ENCODE measurements around the gene BCL11B.
A peak's percentile ranks its signal among the peaks of the same experiment; 100 is the strongest.

The BCL11B gene

DNA sequence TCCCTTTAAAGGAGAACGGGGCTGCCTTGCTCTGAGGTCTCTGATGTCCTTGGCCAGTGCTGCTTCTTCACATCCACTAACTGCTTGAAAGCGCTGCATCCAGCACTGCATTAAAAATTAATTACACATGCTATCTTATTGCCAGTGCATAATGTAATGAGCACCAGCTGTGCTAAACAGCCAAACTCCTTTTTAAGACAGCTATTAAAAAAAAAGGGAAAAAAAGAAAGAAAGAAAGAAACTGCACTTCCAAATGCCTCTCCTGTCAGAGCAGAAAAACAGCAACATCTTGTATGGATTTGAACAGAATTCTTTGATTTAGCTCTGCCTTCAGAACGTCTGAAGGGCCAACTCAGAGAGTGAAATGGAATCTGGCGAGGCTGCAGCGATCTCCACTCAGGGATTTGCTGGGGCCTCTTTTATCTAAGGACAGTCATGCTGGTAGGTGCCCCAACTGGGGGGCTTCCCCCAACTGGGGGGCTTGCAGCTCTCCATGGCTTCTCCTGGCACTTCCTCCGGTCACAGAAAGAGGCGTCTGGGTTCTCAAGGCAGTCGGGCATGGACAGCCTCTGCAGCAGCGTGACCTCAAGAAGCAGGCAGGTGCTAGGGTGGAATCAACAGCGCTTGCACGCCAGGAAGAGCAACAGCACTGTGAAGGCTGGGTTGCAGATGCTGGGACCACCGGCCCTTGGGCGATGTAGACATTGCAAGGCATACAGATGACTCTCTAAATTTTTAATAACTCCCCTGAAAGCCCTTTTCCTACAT, 46.4 kb downstream of the BCL11B start:
- H3K9ac ChIP-seq (ENCODE audit: low read length): no peak overlapping the region
- no peaks in the 10 kb centered on the region for H3K4me1 ChIP-seq (ENCODE audit: control insufficient read depth, insufficient read depth, low read length)
- no peak overlapping the region for H3K4me3 ChIP-seq (ENCODE audit: low read length)
- no peaks in the 10 kb centered on the region for H3K27me3 ChIP-seq (ENCODE audit: control insufficient read depth, insufficient read depth, low read length)
- no peak overlapping the region for H3K27ac ChIP-seq (ENCODE audit: low read depth, low read length)
- H3K36me3 ChIP-seq (ENCODE audit: control insufficient read depth, insufficient read depth, low read length): no peaks in the 10 kb centered on the region

DNA sequence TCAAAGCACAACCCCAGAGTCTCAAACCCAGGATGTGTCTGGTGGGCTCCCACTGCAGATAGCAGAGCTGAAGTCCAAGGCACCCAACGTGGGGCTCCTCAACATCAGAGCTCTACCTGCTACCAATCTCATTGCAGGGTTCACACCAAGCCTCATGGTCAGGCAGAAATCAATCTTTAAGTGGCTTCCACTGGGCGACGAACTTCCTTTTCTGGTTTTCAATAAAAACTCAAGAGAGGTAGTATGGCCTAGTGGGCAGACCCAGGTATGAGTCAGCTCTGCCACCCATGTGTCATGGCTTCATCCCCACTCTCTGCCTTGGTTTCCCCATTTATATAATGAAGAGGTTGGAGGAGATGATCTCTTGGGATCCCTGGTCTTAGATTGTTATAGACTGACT, 47.0 kb downstream of the BCL11B start:
- Histone ChIP-seq H3K4me3 (ENCODE audit: low read length) (no peak overlapping the region), H3K9ac (ENCODE audit: low read length) (no peak overlapping the region), H3K27ac (ENCODE audit: low read depth, low read length) (no peak overlapping the region), H3K36me3 (ENCODE audit: control insufficient read depth, insufficient read depth, low read length) (no peaks in the 10 kb centered on the region), H3K4me1 (ENCODE audit: control insufficient read depth, insufficient read depth, low read length) (no peaks in the 10 kb centered on the region), H3K27me3 (ENCODE audit: control insufficient read depth, insufficient read depth, low read length) (no peaks in the 10 kb centered on the region)

DNA sequence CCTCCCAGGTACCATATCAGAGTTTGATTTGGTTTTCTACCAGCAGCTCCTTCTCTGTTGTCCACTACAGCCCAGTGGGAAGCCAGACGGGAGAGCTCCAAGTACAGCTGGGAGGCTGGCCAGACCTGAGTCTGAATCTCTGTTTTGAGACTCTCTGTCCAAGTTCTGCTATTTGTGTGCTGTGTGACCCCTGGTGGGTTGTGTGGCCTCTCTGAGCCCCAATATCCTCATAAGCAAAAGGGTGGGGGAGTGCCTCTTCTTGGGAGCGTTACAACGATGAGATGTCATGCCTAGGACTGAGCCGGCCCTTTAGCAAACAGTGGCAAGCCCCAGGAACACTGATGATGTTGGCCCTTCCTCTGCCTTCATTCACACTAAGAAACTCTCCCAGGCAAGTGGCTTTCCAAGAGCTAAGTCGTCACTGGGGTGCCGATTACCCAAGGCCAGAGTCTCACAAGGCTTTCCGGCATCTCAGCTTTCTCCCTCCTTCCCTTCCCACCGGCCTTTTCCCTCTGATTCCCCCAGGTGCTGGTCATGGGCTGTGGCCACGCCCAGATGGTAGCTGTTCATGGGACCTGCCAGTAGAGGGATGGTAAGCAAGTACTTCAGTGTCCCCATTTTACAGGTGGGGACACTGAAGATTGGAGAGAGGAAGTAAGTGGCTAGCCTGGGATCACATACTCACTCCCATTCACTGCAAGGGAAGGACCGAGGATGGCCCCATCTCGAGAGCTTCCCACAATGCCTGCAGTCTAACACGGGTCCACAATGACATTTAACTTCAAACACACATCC, 47.7 kb downstream of the BCL11B start:
- H3K36me3 ChIP-seq (ENCODE audit: control insufficient read depth, insufficient read depth, low read length): no peaks in the 10 kb centered on the region
- no peak overlapping the region for H3K9ac ChIP-seq (ENCODE audit: low read length)
- H3K4me3 ChIP-seq (ENCODE audit: low read length): no peak overlapping the region
- no peaks in the 10 kb centered on the region for H3K27me3 ChIP-seq (ENCODE audit: control insufficient read depth, insufficient read depth, low read length)
- no peak overlapping the region for H3K27ac ChIP-seq (ENCODE audit: low read depth, low read length)
- no peaks in the 10 kb centered on the region for H3K4me1 ChIP-seq (ENCODE audit: control insufficient read depth, insufficient read depth, low read length)

DNA sequence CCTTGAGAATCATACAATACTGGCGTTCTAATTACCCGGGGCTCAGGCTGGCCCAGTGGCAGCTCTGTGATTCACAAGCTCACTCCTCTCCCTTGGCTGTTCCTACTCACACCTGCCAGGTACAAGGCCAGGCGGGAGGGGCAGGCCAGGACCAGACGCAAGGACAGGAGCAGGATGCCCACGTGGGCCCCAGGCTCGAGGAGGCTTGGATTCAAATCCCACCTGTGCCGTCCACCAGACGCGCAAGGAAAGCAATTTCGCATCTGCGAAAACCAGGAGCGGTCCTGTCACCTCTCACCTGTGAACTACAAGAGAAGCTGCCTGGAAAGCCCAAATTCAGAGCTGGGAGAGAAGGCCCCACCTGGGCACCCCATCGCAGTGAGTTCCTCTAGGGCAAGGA, 50.6 kb downstream of the BCL11B start:
- Histone ChIP-seq H3K27me3 (ENCODE audit: control insufficient read depth, insufficient read depth, low read length) (no peaks in the 10 kb centered on the region), H3K9ac (ENCODE audit: low read length) (no peak overlapping the region), H3K36me3 (ENCODE audit: control insufficient read depth, insufficient read depth, low read length) (no peaks in the 10 kb centered on the region), H3K4me1 (ENCODE audit: control insufficient read depth, insufficient read depth, low read length) (no peaks in the 10 kb centered on the region), H3K4me3 (ENCODE audit: low read length) (no peak overlapping the region), H3K27ac (ENCODE audit: low read depth, low read length) (no peak overlapping the region)

DNA sequence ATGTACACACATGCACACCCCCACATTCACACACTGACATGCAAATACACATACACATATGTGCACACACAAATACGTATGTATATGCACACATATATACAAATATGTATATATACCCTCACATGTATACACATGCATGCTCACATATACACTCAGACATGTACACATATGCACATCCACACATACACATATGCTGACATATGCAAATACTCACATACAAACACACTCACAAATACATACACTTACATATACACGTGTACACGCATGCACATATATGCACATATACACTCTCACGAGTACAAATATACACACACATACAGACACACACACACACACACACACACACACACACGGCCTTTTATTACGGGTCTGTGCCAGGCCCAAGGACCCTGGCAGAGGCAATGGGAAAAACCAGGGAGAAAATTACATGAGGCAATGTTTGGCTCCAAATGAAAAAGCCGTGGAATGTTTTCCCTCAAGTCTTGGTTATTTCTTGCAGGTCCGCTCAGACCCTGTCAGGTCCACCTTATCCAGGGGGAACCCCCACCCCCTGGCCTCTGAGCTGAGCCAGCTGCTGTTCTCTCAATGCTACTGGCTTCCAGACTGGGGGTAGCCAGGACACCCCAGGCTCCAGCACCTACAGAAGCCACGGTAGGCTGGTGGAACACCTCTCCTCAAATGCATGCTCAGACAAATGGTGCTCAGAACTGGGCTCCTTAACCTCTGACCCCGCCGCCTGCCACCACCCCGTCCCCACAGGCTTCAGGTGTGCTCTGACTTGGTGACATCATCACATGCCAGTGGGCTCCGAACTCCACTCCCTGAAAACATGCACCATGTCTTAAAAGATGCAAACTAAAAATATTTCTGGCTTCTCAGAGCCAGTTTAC, 54.7 kb downstream of the BCL11B start:
- Histone ChIP-seq H3K27me3 (ENCODE audit: control insufficient read depth, insufficient read depth, low read length) (no peaks in the 10 kb centered on the region), H3K27ac (ENCODE audit: low read depth, low read length) (no peak overlapping the region), H3K4me3 (ENCODE audit: low read length) (no peak overlapping the region), H3K9ac (ENCODE audit: low read length) (no peak overlapping the region), H3K36me3 (ENCODE audit: control insufficient read depth, insufficient read depth, low read length) (no peaks in the 10 kb centered on the region), H3K4me1 (ENCODE audit: control insufficient read depth, insufficient read depth, low read length) (no peaks in the 10 kb centered on the region)

DNA sequence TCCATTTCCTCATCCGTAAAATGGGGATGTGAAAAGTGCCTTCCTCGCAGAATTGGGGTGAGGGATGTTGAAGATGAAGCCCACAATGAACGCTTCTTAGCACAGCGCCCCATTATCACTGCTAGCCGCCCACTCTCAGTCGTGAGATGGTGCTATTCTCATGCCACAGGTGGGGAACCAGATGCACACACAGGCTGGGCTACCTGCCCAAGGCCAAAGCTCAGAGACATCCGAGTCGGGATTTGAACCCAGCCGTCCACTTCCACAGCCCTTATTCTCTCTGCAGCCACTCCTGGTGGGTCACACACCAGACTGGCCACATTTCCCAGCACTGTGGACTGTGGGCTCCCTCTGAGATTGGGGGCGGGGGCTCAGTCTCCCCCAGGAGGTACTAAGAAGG, 55.8 kb downstream of the BCL11B start:
- Histone ChIP-seq H3K4me1 (ENCODE audit: control insufficient read depth, insufficient read depth, low read length) (no peaks in the 10 kb centered on the region), H3K9ac (ENCODE audit: low read length) (no peak overlapping the region), H3K4me3 (ENCODE audit: low read length) (no peak overlapping the region), H3K36me3 (ENCODE audit: control insufficient read depth, insufficient read depth, low read length) (no peaks in the 10 kb centered on the region), H3K27ac (ENCODE audit: low read depth, low read length) (no peak overlapping the region), H3K27me3 (ENCODE audit: control insufficient read depth, insufficient read depth, low read length) (no peaks in the 10 kb centered on the region)

DNA sequence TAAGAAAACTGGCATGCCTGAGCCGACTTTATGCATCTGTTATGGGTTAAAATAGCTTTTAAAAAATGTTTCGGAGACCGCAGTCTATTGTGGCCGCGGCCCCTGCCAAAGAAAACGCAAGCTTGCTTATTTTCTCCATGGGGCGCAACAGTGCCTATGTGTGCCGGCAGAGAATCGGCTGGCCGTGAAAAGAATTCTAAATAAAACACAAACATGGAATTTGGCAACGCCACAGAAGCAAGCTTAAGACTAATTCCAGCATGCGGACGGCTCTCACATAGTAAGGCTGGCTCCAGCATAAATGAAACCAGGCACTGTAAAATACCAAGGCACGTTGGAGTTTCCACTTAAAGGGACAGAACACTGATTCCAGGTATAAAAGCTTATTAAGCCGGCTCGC, 56.7 kb downstream of the BCL11B start:
- H3K9ac ChIP-seq (ENCODE audit: low read length): no peak overlapping the region

DNA sequence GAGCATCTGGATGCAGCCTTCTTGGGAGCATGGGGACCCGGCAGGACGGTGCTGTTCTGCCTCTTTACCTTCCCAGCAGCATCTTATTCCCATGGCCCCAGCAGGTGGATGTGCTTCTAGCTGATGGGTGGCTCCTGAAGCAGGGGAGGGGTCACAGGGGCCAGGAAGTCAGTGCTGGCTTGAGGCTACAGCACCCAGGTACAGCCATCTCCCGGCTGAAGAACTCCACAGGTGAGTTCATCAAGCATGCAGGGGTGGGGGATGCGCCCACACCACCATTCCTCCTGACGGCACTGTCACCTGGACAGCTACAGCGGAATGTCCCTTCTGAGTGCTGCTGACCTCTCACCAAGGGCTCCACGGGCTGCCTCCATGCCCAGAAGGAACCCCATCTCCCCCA, 57.3 kb downstream of the BCL11B start:
- Histone ChIP-seq H3K27me3 (ENCODE audit: control insufficient read depth, insufficient read depth, low read length) (no peaks in the 10 kb centered on the region), H3K4me3 (ENCODE audit: low read length) (no peak overlapping the region), H3K4me1 (ENCODE audit: control insufficient read depth, insufficient read depth, low read length) (no peaks in the 10 kb centered on the region), H3K27ac (ENCODE audit: low read depth, low read length) (no peak overlapping the region), H3K9ac (ENCODE audit: low read length) (no peak overlapping the region), H3K36me3 (ENCODE audit: control insufficient read depth, insufficient read depth, low read length) (no peaks in the 10 kb centered on the region)

More for the DNA sequence above, 56.7 kb downstream of the BCL11B start:
- Histone ChIP-seq H3K4me3 (ENCODE audit: low read length) (peak overlapping the region; percentile 37), H3K36me3 (ENCODE audit: control insufficient read depth, insufficient read depth, low read length) (no peaks in the 10 kb centered on the region), H3K27me3 (ENCODE audit: control insufficient read depth, insufficient read depth, low read length) (no peaks in the 10 kb centered on the region), H3K4me1 (ENCODE audit: control insufficient read depth, insufficient read depth, low read length) (no peaks in the 10 kb centered on the region), H3K27ac (ENCODE audit: low read depth, low read length) (no peak overlapping the region)

DNA sequence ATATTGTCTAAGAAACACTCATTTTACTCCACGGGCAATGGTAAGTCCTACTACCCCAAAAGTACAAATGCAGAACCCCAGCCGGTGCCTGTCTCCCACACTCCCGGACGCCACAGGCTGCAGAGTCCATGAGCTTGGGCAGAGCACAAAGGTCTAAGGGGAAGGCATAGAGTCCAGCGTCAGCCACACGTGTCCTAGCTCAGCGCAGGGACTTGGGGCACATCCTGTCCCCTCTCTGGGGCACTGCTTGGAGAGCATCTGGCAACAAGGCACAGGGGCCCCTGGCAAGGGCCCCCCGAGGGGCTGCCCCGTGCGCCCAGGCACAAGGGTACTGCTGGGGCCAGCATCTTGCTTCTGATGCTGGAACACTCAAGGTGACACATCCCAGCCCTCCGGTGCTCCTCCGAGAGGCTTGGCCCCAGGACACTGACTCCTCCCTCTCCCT, 58.4 kb downstream of the BCL11B start:
- Histone ChIP-seq H3K36me3 (ENCODE audit: control insufficient read depth, insufficient read depth, low read length) (no peaks in the 10 kb centered on the region), H3K27me3 (ENCODE audit: control insufficient read depth, insufficient read depth, low read length) (no peaks in the 10 kb centered on the region), H3K27ac (ENCODE audit: low read depth, low read length) (no peak overlapping the region), H3K4me1 (ENCODE audit: control insufficient read depth, insufficient read depth, low read length) (no peaks in the 10 kb centered on the region), H3K4me3 (ENCODE audit: low read length) (no peak overlapping the region), H3K9ac (ENCODE audit: low read length) (no peak overlapping the region)

DNA sequence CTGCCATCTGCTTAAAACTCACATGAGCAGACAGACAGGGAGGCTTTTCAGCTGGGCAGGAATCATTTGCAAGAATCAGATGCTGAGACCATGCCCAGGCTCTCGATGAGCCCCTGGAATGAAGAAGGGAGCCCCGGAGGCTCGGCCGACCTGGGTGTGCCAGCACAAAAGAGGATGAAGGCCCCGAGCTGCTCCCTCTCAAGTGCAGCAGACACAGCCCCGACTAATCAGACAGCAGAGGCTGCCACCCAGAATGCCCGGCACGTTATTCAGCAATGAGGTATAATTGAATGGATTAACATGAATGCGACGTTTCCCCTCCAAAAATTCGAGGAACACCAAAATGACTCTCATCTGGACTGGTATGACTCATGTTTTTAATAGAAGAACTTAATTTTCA, 58.9 kb downstream of the BCL11B start:
- H3K9ac ChIP-seq (ENCODE audit: low read length): no peak overlapping the region
- H3K27me3 ChIP-seq (ENCODE audit: control insufficient read depth, insufficient read depth, low read length): no peaks in the 10 kb centered on the region
- no peaks in the 10 kb centered on the region for H3K36me3 ChIP-seq (ENCODE audit: control insufficient read depth, insufficient read depth, low read length)
- no peak overlapping the region for H3K27ac ChIP-seq (ENCODE audit: low read depth, low read length)
- no peaks in the 10 kb centered on the region for H3K4me1 ChIP-seq (ENCODE audit: control insufficient read depth, insufficient read depth, low read length)
- no peak overlapping the region for H3K4me3 ChIP-seq (ENCODE audit: low read length)

DNA sequence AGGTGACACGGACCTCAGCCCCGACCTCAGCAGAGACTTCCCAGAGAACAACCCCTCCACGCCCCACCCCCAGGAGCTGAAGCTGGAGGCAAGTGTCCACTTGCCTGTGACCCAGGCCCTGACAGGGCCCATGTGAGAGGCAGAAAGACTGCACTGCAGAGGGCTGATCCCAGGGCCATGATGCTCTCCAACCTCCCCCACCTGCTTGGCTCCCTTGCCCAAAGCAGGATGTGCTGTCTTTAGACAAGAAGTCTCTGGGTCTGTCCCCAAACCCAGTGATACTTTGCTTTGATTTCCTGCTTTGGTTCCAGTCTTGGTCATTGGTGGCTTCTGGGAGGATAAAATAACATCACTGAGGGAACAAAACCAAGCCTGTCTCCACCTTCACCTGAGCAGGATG, 59.4 kb downstream of the BCL11B start:
- Histone ChIP-seq H3K36me3 (ENCODE audit: control insufficient read depth, insufficient read depth, low read length) (no peaks in the 10 kb centered on the region), H3K4me3 (ENCODE audit: low read length) (no peak overlapping the region), H3K27me3 (ENCODE audit: control insufficient read depth, insufficient read depth, low read length) (no peaks in the 10 kb centered on the region), H3K4me1 (ENCODE audit: control insufficient read depth, insufficient read depth, low read length) (no peaks in the 10 kb centered on the region), H3K9ac (ENCODE audit: low read length) (no peak overlapping the region), H3K27ac (ENCODE audit: low read depth, low read length) (no peak overlapping the region)

DNA sequence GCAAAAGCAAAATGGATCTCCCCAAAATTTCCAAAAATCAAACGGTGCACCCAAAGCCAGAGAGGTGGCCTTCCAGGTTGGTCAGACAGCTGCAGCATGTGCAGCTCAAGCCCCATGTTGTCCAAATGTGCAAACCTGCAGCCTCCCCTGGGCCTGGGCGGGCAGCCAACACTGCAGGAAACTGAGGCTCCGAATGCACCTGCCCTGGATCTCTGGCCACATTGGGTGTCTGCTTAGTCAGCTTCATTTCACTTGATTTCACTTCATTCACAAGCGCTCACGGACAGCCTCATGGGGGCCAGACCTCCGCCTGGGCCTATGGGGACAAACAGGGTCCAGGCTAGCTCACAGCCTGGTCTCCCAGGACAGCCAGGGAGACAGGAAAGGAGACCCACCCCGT, 59.8 kb downstream of the BCL11B start:
- no peak overlapping the region for H3K9ac ChIP-seq (ENCODE audit: low read length)
- no peaks in the 10 kb centered on the region for H3K4me1 ChIP-seq (ENCODE audit: control insufficient read depth, insufficient read depth, low read length)
- H3K27ac ChIP-seq (ENCODE audit: low read depth, low read length): no peak overlapping the region
- H3K27me3 ChIP-seq (ENCODE audit: control insufficient read depth, insufficient read depth, low read length): no peaks in the 10 kb centered on the region
- H3K36me3 ChIP-seq (ENCODE audit: control insufficient read depth, insufficient read depth, low read length): no peaks in the 10 kb centered on the region
- H3K4me3 ChIP-seq (ENCODE audit: low read length): no peak overlapping the region

Measured in rectal smooth muscle tissue (tissue), 1 donor.